ENCODE results near the gene CTDSPL.

Gene CTDSPL

DNA sequence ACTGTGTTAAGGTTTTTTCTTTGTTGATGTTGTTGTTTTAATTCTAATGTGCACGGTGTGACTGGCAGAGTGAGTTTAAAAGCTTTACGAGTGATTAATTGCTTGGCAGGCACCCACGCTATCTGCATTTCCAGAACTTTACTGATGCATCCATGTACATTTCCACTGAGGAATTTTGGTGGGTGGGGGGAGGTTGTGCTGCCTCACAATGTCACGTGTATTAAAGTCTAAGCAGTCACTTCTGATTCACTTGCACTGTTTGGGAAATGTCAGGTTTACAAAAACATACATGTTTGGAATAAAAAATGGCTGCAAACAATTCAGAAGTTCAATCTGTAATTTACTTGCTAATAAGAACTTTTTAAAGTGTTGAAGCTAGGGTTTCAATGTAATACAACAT lies 38.5 kb upstream of the CTDSPL start:
- TF ChIP-seq, protein P1, sequence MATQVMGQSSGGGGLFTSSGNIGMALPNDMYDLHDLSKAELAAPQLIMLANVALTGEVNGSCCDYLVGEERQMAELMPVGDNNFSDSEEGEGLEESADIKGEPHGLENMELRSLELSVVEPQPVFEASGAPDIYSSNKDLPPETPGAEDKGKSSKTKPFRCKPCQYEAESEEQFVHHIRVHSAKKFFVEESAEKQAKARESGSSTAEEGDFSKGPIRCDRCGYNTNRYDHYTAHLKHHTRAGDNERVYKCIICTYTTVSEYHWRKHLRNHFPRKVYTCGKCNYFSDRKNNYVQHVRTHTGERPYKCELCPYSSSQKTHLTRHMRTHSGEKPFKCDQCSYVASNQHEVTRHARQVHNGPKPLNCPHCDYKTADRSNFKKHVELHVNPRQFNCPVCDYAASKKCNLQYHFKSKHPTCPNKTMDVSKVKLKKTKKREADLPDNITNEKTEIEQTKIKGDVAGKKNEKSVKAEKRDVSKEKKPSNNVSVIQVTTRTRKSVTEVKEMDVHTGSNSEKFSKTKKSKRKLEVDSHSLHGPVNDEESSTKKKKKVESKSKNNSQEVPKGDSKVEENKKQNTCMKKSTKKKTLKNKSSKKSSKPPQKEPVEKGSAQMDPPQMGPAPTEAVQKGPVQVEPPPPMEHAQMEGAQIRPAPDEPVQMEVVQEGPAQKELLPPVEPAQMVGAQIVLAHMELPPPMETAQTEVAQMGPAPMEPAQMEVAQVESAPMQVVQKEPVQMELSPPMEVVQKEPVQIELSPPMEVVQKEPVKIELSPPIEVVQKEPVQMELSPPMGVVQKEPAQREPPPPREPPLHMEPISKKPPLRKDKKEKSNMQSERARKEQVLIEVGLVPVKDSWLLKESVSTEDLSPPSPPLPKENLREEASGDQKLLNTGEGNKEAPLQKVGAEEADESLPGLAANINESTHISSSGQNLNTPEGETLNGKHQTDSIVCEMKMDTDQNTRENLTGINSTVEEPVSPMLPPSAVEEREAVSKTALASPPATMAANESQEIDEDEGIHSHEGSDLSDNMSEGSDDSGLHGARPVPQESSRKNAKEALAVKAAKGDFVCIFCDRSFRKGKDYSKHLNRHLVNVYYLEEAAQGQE (IDR thresholded peaks at IDR 0.05; ENCODE audit: low read depth), result no peak
- TF ChIP-seq, protein P2, sequence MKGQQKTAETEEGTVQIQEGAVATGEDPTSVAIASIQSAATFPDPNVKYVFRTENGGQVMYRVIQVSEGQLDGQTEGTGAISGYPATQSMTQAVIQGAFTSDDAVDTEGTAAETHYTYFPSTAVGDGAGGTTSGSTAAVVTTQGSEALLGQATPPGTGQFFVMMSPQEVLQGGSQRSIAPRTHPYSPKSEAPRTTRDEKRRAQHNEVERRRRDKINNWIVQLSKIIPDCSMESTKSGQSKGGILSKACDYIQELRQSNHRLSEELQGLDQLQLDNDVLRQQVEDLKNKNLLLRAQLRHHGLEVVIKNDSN (IDR thresholded peaks at IDR 0.05), result no peak
- no peak for TF ChIP-seq TCF12 (IDR thresholded peaks at IDR 0.05; ENCODE audit: low read depth)
- no peak for TF ChIP-seq YY1 (IDR thresholded peaks at IDR 0.05; ENCODE audit: low read depth)
- no peak for TF ChIP-seq EGR1 (IDR thresholded peaks at IDR 0.05)
- TF ChIP-seq CREB1 (IDR thresholded peaks at IDR 0.05; ENCODE audit: low read depth), result no peak
- no peak for TF ChIP-seq EP300 (IDR thresholded peaks at IDR 0.05; ENCODE audit: borderline replicate concordance)
- no peak for TF ChIP-seq TEAD4 (IDR thresholded peaks at IDR 0.05)
- TF ChIP-seq NFIC (IDR thresholded peaks at IDR 0.05), result no peak
- no peak for TF ChIP-seq CEBPB (IDR thresholded peaks at IDR 0.05)
- TF ChIP-seq, protein P3, sequence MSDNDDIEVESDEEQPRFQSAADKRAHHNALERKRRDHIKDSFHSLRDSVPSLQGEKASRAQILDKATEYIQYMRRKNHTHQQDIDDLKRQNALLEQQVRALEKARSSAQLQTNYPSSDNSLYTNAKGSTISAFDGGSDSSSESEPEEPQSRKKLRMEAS (IDR thresholded peaks at IDR 0.05), result no peak

DNA sequence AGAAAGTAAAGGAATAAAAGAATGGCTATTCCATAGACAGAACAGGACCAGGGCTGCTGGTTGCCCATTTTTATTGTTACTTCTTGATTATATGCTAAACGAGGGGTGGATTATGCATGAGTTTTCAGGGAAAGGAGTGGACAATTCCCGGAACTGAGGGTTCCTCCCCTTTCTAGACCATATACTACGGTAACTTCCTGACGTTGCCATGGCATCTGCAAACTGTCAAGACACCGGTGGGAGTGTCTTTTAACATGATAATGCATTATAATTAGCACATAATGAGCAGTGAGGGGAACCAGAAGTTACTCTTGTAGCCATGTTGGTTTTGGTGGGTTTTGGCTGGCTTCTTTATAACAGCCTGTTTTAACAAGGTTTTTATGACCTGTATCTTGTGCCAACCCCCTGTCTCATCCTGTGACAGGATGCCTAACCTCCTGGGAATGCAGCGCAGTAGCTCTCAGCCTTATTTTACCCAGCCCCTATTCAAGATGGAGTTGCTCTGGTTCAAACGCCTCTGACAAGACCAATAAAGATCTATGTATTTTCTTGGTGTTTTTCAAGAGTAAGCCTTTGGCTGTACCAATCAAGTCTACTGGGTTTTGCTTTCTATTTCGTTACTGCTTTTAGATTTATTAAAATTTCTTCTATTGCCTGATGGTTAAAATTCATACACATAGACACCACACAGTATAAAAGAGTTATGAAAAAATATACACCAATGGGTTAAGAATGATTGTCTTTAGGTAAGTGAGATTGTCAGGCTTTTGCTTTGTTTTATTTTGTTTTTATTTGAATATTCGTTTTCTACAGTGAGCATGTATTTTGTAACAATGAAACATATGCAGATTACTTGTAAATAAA lies 37.4 kb upstream of the CTDSPL start:
- TF ChIP-seq RAD21 (IDR thresholded peaks at IDR 0.05; ENCODE audit: low read depth) (no peak), TCF12 (IDR thresholded peaks at IDR 0.05; ENCODE audit: low read depth) (no peak), TAF1 (IDR thresholded peaks at IDR 0.05; ENCODE audit: low read depth) (no peak)

DNA sequence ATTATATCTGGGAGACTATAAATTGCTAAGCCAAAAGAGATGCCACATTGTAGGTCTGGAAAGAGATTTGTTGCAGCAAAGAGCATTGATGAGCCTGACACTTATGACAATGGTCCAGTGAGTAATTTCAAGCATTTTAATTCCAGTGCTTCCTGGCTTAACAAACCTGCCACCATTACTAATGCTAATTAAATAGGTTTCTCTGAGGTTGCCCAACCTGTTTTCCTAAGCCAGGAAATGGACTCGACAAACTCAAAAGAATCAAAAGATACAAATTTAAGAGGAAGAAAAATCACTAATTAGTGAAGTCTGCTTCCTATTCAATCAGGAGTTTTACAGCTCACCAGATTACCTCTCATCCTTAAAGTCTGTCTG lies 36.7 kb upstream of the CTDSPL start:
- TF ChIP-seq YY1 (IDR thresholded peaks at IDR 0.05; ENCODE audit: low read depth) (no peak), NFIC (IDR thresholded peaks at IDR 0.05) (no peak), EP300 (IDR thresholded peaks at IDR 0.05; ENCODE audit: borderline replicate concordance) (no peak), TCF12 (IDR thresholded peaks at IDR 0.05; ENCODE audit: low read depth) (no peak)
- TF ChIP-seq, protein P3 (IDR thresholded peaks at IDR 0.05), result no peak

DNA sequence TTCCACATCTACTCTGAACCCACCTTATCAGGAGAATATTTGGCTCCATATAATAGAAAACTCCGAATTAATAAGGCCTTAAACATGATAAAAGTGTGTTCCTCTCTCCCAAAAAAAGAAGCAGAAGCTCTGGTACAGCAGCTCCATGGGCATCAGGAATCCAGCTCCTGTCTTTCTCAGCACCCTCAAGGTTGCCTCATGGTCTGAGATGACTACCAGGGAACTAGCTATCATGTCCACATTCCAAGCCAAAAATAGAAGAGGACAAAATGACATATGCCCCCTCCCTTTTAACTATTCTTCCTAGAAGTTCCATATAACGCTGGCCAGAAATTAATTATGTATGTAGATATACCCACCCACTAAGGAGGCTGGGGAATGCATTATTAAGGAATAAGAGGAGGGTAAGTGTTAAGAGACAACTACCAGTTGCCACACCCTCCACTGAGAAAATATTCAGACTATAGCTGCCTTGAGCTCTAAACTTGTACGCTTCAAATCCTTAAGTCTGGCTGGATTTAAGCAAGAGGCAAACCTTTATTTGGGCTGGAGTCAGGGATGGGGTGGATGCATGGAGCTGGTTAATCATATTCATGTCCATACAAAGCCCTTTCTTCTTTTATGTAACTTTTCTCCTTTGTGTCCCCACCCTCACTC lies 35.8 kb upstream of the CTDSPL start:
- no peak for TF ChIP-seq CREB1 (IDR thresholded peaks at IDR 0.05; ENCODE audit: low read depth)
- TF ChIP-seq, protein P3 (IDR thresholded peaks at IDR 0.05), result no peak
- no peak for TF ChIP-seq NFIC (IDR thresholded peaks at IDR 0.05)

DNA sequence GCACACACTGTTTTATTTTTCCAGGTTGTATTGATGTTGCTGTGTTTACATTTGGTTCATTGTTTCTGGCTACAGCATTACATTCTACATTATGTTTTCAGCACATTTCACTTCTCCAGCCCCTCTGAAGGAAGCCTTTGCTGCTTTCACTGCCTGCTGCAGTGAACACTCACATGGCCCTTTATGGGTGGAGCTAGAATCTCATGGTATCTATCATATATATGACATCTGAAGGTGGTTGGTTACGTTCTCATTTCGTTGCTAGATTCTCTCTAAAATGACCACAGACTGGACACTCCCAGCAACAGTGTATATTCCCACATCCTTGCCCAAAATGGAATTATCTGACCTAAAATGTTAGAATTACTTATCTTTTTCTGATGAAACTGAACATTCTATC lies 35.2 kb upstream of the CTDSPL start:
- TF ChIP-seq ZBTB7A (IDR thresholded peaks at IDR 0.05; ENCODE audit: low read depth), result no peak
- TF ChIP-seq, protein P1 (IDR thresholded peaks at IDR 0.05; ENCODE audit: low read depth), result no peak
- no peak for TF ChIP-seq NFIC (IDR thresholded peaks at IDR 0.05)
- no peak for TF ChIP-seq EP300 (IDR thresholded peaks at IDR 0.05; ENCODE audit: borderline replicate concordance)
- no peak for TF ChIP-seq CEBPB (IDR thresholded peaks at IDR 0.05)
- no peak for TF ChIP-seq TAF1 (IDR thresholded peaks at IDR 0.05; ENCODE audit: low read depth)
- TF ChIP-seq, protein P2 (IDR thresholded peaks at IDR 0.05), result no peak
- no peak for TF ChIP-seq RAD21 (IDR thresholded peaks at IDR 0.05; ENCODE audit: low read depth)
- no peak for TF ChIP-seq TCF12 (IDR thresholded peaks at IDR 0.05; ENCODE audit: low read depth)
- no peak for TF ChIP-seq CREB1 (IDR thresholded peaks at IDR 0.05; ENCODE audit: low read depth)
- no peak for TF ChIP-seq FOXM1 (IDR thresholded peaks at IDR 0.05; ENCODE audit: borderline replicate concordance, low read depth)
- TF ChIP-seq EGR1 (IDR thresholded peaks at IDR 0.05), result no peak
- no peak for TF ChIP-seq YY1 (IDR thresholded peaks at IDR 0.05; ENCODE audit: low read depth)
- TF ChIP-seq, protein P3 (IDR thresholded peaks at IDR 0.05), result no peak

DNA sequence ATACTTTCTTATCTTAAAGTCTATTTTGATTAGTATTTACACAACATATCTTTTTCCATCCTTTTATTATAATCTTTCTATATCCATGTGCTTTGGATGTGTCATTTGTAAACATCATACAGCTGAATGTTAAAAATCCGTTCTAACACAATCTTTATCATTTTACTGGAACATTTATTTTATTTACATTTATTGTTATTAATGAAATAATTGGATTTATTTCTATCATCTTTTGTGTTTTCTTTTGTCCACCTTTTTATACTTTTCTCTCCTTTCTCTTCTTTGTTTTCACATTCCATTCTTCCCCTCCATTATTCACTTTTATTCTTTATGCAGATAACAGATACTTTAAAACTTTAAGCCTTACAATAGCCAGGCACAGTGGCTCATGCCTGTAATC lies 34.7 kb upstream of the CTDSPL start:
- TF ChIP-seq YY1 (IDR thresholded peaks at IDR 0.05; ENCODE audit: low read depth) (no peak), EGR1 (IDR thresholded peaks at IDR 0.05) (no peak), TEAD4 (IDR thresholded peaks at IDR 0.05) (no peak), EP300 (IDR thresholded peaks at IDR 0.05; ENCODE audit: borderline replicate concordance) (no peak), RAD21 (IDR thresholded peaks at IDR 0.05; ENCODE audit: low read depth) (no peak), FOXM1 (IDR thresholded peaks at IDR 0.05; ENCODE audit: borderline replicate concordance, low read depth) (no peak), ZBTB7A (IDR thresholded peaks at IDR 0.05; ENCODE audit: low read depth) (no peak), TCF12 (IDR thresholded peaks at IDR 0.05; ENCODE audit: low read depth) (no peak), TAF1 (IDR thresholded peaks at IDR 0.05; ENCODE audit: low read depth) (no peak)
- TF ChIP-seq, protein P3 (IDR thresholded peaks at IDR 0.05), result no peak
- TF ChIP-seq, protein P2 (IDR thresholded peaks at IDR 0.05), result no peak
- TF ChIP-seq, protein P1 (IDR thresholded peaks at IDR 0.05; ENCODE audit: low read depth), result no peak
